ENCODE data around the gene ALDH8A1.

- no peak for TF ChIP-seq POLR2A (IDR thresholded peaks at IDR 0.05)
- TF ChIP-seq CTCF (IDR thresholded peaks at IDR 0.05) = no peak
- no peak for TF ChIP-seq EP300 (IDR thresholded peaks at IDR 0.05)
- TF ChIP-seq POLR2AphosphoS5 (IDR thresholded peaks at IDR 0.05) = no peak
These were observed 12.5 kb downstream of the ALDH8A1 start for GRCh38 chr6:134937426-134937825.
